SU-DHL-6 (cell line): ENCODE measurements around the gene ZNF574.

Experiments
- H2AFZ ChIP-seq: fragments of 200-600 bp; sonication (generic); 2 replicates; pipeline ENCODE4 v1.6.1; 2014; ENCODE audit warnings: low read depth, mild to moderate bottlenecking, moderate library complexity, mixed read lengths, antibody characterized with exemption, low read length; ENCODE audit not compliant: severe bottlenecking
- H3F3A ChIP-seq: fragments of 200-600 bp; shearing (Covaris generic); 2 replicates; pipeline ENCODE4 v1.6.0; 2016; ENCODE audit warnings: antibody characterized with exemption, mild to moderate bottlenecking; ENCODE audit not compliant: insufficient read depth
- H3K27ac ChIP-seq: fragments of 200-600 bp; sonication (generic); 2 replicates; pipeline ENCODE4 v1.5.1; 2016; ENCODE audit warnings: low read depth, mild to moderate bottlenecking, low read length, moderate library complexity, mixed read lengths
- H3K27me3 ChIP-seq: fragments of 200-600 bp; sonication (generic), shearing (Covaris generic); 2 replicates; pipeline ENCODE4 v1.6.0; 2014; ENCODE audit warnings: mild to moderate bottlenecking, low read length
- H3K36me3 ChIP-seq: fragments of 200-600 bp; sonication (generic); 2 replicates; pipeline ENCODE4 v1.6.1; 2014; ENCODE audit warnings: mild to moderate bottlenecking, low read length, mixed read lengths
- H3K4me2 ChIP-seq: fragments of 300-600, 200-600 bp; shearing (Covaris generic), sonication (generic); 2 replicates; pipeline ENCODE4 v1.6.0; 2014; ENCODE audit warnings: low read length, low read depth, mild to moderate bottlenecking; ENCODE audit not compliant: poor library complexity, severe bottlenecking
- H3K4me3 ChIP-seq: fragments of 200-600 bp; sonication (generic); 2 replicates; pipeline ENCODE4 v1.5.1; 2014; ENCODE audit warnings: antibody characterized with exemption, low read length, mild to moderate bottlenecking, mixed read lengths; ENCODE audit not compliant: insufficient read depth, poor library complexity, severe bottlenecking
- H3K79me2 ChIP-seq: fragments of 200-600 bp; sonication (generic); 2 replicates; pipeline ENCODE4 v1.6.1; 2014; ENCODE audit warnings: mild to moderate bottlenecking, low read length, moderate library complexity; ENCODE audit not compliant: insufficient read depth
- H3K9ac ChIP-seq: fragments of 200-600 bp; sonication (generic); 2 replicates; pipeline ENCODE4 v1.7.0; 2014; ENCODE audit warnings: mild to moderate bottlenecking, low read length
- H3K9me2 ChIP-seq: fragments of 200-600 bp; sonication (generic); replicated peaks from 2 replicates; pipeline ENCODE4 v1.6.1; 2014; ENCODE audit warnings: low read length; ENCODE audit not compliant: insufficient read depth
- H3K9me3 ChIP-seq: fragments of 200-600 bp; sonication (generic); 2 replicates; pipeline ENCODE4 v1.6.1; 2014; ENCODE audit warnings: low read length, mixed read lengths; ENCODE audit not compliant: insufficient read depth
- H4K20me1 ChIP-seq: fragments of 200-600 bp; sonication (generic); 2 replicates; pipeline ENCODE4 v1.6.1; 2014; ENCODE audit warnings: low read depth, mild to moderate bottlenecking, antibody characterized with exemption, low read length, moderate library complexity, mixed read lengths
- CTCF ChIP-seq: fragments of 200-600 bp; sonication (generic); IDR thresholded peaks from one replicate; pipeline ENCODE4 v1.5.1; 2017; ENCODE audit warnings: antibody characterized with exemption, mild to moderate bottlenecking, low read length, moderate library complexity; ENCODE audit not compliant: insufficient read depth, poor library complexity, severe bottlenecking
- EZH2phosphoT487 ChIP-seq: fragments of 200-600 bp; sonication (generic), shearing (Covaris generic); conservative IDR thresholded peaks from 2 replicates; pipeline ENCODE4 v1.6.1; 2018; ENCODE audit warnings: mild to moderate bottlenecking, antibody characterized with exemption, low read length, moderate library complexity, mixed read lengths

The ZNF574 gene

GRCh38 chr19:42121036-42121621 is 45.2 kb downstream of the ZNF574 start:
- no peak overlapping the region for H2AFZ ChIP-seq
- H3K9me2 ChIP-seq, result no peaks in the 10 kb centered on the region
- H3K9me3 ChIP-seq, result no peaks in the 10 kb centered on the region
- H3K9ac ChIP-seq, result peak overlapping the region; percentile 58
- TF ChIP-seq EZH2phosphoT487 (no peak), CTCF (no peak)
- peaks cover 10% of the 10 kb centered on the region; the same call in 1 of the 2 replicates for H3K36me3 ChIP-seq
- no peaks in the 10 kb centered on the region for H4K20me1 ChIP-seq
- no peaks in the 10 kb centered on the region for H3K27me3 ChIP-seq
- peak overlapping the region; percentile 49 for H3K4me2 ChIP-seq
- peak overlapping the region; percentile 96 for H3K27ac ChIP-seq
- H3K4me3 ChIP-seq, result no peak overlapping the region
- peaks cover 38% of the 10 kb centered on the region for H3K79me2 ChIP-seq
- peaks cover 53% of the 10 kb centered on the region for H3F3A ChIP-seq

DNA sequence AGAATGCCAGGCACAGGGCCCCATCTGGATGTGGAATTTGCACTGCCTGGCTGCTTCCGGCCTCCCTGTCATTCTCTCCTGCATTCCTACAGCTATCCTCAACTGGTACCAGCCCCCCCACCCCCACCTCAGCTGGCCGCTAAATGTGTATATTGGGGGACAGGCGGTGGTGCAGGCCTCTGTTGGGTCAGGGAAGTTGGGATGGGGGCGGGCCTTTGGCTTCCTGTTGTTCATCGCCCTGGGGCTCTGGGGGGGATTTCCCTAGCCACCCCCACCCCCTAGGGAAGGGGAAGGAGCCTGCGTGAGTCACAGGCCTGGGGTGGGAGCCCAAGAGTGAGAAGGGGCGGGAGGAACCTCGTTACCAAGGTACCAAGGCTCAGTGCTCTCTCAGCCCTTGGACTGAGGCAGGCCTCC is 45.7 kb downstream of the ZNF574 start:
- peak overlapping the region; percentile 96 for H3K27ac ChIP-seq
- no peaks in the 10 kb centered on the region for H3K9me2 ChIP-seq
- H3K36me3 ChIP-seq, result peaks cover 10% of the 10 kb centered on the region; the same call in 1 of the 2 replicates
- peak overlapping the region; percentile 58 for H3K9ac ChIP-seq
- H3K27me3 ChIP-seq, result no peaks in the 10 kb centered on the region
- H2AFZ ChIP-seq, result no peak overlapping the region
- no peaks in the 10 kb centered on the region for H3K9me3 ChIP-seq
- no peaks in the 10 kb centered on the region for H4K20me1 ChIP-seq
- H3F3A ChIP-seq, result peaks cover 50% of the 10 kb centered on the region
- peak overlapping the region; percentile 49 for H3K4me2 ChIP-seq
- H3K4me3 ChIP-seq, result peak overlapping the region; percentile 8
- H3K79me2 ChIP-seq, result peaks cover 43% of the 10 kb centered on the region
- TF ChIP-seq EZH2phosphoT487 (no peak), CTCF (no peak)

GRCh38 chr19:42122691-42123607 is 47.0 kb downstream of the ZNF574 start:
- Histone ChIP-seq H3K4me3 (peak overlapping the region; percentile 24), H3K4me2 (peak overlapping the region; percentile 49), H3K27ac (peak overlapping the region; percentile 96), H4K20me1 (no peaks in the 10 kb centered on the region), H3K36me3 (peaks cover 10% of the 10 kb centered on the region; the same call in 1 of the 2 replicates), H2AFZ (no peak overlapping the region), H3K9ac (peak overlapping the region; percentile 58), H3F3A (peaks cover 53% of the 10 kb centered on the region), H3K27me3 (no peaks in the 10 kb centered on the region), H3K9me2 (no peaks in the 10 kb centered on the region), H3K79me2 (peaks cover 56% of the 10 kb centered on the region), H3K9me3 (no peaks in the 10 kb centered on the region)
- no peak for TF ChIP-seq EZH2phosphoT487
- no peak for TF ChIP-seq CTCF
